Uterus (tissue), 4 donors: ENCODE data around the gene ORC4. TPM values are rescaled to one million over a fixed set of nuclear protein-coding genes. Genes with fewer than 3 reads are reported as not detected.
A peak's percentile ranks its signal among the peaks of the same experiment; 100 is the strongest.

ENCODE experiments used
- DNase-seq, 2 donors: peaks; one replicate each; pipeline ENCODE4 v3.0.0-alpha.2; 2019 to 2020
- H3K27ac ChIP-seq, 2 donors: fragments of 200-600 bp; sonication (generic); 1 replicate in 1 of 2; 2 replicates in 1 of 2; pipeline ENCODE4 v1.5.1; 2016 to 2018
- H3K27me3 ChIP-seq, 2 donors: fragments of 200-600 bp; sonication (generic); one replicate each; pipeline ENCODE4 v1.5.1; 2018 to 2019; ENCODE audit warnings: control low read depth in 1 of 2
- H3K36me3 ChIP-seq, 2 donors: fragments of 200-600 bp; sonication (generic); one replicate each; pipeline ENCODE4 v1.5.1; 2019; ENCODE audit warnings: control low read depth in 1 of 2
- H3K4me1 ChIP-seq, 2 donors: fragments of 200-600 bp; sonication (generic); one replicate each; pipeline ENCODE4 v1.5.1; 2018 to 2019; ENCODE audit warnings: control low read depth in 1 of 2
- H3K4me3 ChIP-seq, 2 donors: fragments of 200-600 bp; sonication (generic); 1 replicate in 1 of 2; 2 replicates in 1 of 2; pipeline ENCODE4 v1.5.1; 2018 to 2019; ENCODE audit warnings: mild to moderate bottlenecking in 1 of 2
- H3K9me3 ChIP-seq, 2 donors: fragments of 200-600 bp; sonication (generic); one replicate each; pipeline ENCODE4 v1.5.1; 2019; ENCODE audit warnings: control low read depth in 1 of 2
- POLR2A ChIP-seq, 2 donors: fragments of 450-650 bp; IDR thresholded peaks; one replicate each; pipeline ENCODE4 v1.6.1; 2016; ENCODE audit warnings: antibody characterized with exemption in 2 of 2, mild to moderate bottlenecking in 1 of 2, moderate library complexity in 1 of 2
- intact Hi-C: fragments of 100-400 bp; cut with DNase I; formaldehyde crosslinking; loops from one replicate; pipeline ENCODE4 v1.15.1; 2023; ENCODE audit warnings: low total_unique reads
- total RNA-seq, 4 donors: library from RNA; depleted of rRNA in 3 of 4; stranded (reverse); fragments of >200 nt in 3 of 4; gene quantifications; one replicate each; pipeline versions ENCODE4 v1.1.0 to v1.2.4, GENCODE V29; 2014 to 2023
- TF ChIP-seq, protein P1 (sequence below), 4 experiments: fragments of 200-600 bp in 2 of 4; fragments of 450-650 bp in 2 of 4; sonication (generic) in 2 of 4; IDR thresholded peaks; one replicate each; pipeline ENCODE4 v1.5.1; 2016 to 2019; ENCODE audit warnings: antibody characterized with exemption in 4 of 4, mild to moderate bottlenecking in 2 of 4, moderate library complexity in 1 of 4
- donor health status: DM: yes; HTN: yes; CAD: no.

The ORC4 gene
- 100 to 1,000 TPM in 1 of 4 donors, 10 to 100 TPM in 2, 1 to 10 TPM in 1; 5.4 to 146 (median 65.0) TPM for total RNA-seq

DNA sequence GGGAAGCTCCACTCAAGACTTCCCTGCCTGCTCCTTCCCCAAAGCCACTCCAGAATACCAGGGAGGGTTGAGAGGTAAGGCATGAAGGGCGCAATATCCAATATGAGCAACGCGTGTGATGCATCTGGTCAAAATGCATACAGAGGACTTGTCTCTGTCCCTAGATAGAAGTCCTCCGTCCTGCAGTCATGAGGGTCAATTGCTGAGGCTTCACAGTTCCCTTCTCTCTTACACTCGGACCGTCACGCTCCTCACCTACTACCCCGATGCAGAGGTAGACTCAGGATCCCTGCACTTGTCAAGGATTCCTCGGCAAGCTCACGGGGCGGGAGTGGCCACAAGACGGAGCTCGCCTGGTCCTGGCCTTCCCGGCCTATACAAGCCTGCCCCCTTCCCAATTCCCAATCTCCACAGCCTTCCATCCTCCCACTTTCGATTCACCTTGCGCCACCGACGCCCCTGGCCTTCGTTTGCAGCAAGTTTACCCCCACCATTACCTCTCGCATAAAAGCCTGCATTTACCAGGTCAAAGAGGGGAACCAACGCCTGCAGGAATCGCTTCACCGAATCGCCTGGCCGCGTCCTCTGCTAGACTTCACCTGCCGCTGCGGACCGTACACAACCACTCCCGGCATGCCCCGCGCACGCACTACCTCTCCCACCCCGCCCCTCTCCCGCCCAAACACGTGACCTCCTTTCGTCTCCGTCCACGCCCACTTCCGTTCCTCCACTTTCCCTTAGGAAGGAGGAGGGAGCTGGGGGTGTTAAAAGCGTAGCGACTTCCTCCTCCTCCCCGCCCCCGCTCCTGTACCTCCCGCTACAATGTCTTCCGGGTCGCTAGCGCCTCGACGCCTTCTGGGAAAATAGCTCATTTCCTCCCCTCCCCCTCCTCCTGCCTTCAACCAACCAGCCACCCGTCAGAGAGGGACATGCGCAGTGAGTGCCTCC lies at the start of gene ORC4:
ORC4 (minus strand) TSS at position 627 of the 948 bp plus-strand sequence. CDS start 44,779 bp downstream, outside the sequence.
- H3K27me3 ChIP-seq, result no peaks in the 10 kb centered on the region
- peak within 1 kb of the TSS; percentile 97 for H3K27ac ChIP-seq
- TF ChIP-seq POLR2A (IDR thresholded peaks at IDR 0.05), result peak; percentile 49 to 65
- TF ChIP-seq, protein P1, sequence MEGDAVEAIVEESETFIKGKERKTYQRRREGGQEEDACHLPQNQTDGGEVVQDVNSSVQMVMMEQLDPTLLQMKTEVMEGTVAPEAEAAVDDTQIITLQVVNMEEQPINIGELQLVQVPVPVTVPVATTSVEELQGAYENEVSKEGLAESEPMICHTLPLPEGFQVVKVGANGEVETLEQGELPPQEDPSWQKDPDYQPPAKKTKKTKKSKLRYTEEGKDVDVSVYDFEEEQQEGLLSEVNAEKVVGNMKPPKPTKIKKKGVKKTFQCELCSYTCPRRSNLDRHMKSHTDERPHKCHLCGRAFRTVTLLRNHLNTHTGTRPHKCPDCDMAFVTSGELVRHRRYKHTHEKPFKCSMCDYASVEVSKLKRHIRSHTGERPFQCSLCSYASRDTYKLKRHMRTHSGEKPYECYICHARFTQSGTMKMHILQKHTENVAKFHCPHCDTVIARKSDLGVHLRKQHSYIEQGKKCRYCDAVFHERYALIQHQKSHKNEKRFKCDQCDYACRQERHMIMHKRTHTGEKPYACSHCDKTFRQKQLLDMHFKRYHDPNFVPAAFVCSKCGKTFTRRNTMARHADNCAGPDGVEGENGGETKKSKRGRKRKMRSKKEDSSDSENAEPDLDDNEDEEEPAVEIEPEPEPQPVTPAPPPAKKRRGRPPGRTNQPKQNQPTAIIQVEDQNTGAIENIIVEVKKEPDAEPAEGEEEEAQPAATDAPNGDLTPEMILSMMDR (IDR thresholded peaks at IDR 0.05), result peak; percentile 2 to 29 (median 16)
- H3K4me1 ChIP-seq, result peaks cover 0 to 15% of the 10 kb centered on the region in 2 donors
- peak within 1 kb of the TSS; percentile 80 to 98 for H3K4me3 ChIP-seq
- DNase-seq, result peak; percentile 97 to 99
- H3K9me3 ChIP-seq, result no peaks in the 10 kb centered on the region
- intact Hi-C loops, result no loop called here
- H3K36me3 ChIP-seq, result no peaks in the 10 kb centered on the region

DNA sequence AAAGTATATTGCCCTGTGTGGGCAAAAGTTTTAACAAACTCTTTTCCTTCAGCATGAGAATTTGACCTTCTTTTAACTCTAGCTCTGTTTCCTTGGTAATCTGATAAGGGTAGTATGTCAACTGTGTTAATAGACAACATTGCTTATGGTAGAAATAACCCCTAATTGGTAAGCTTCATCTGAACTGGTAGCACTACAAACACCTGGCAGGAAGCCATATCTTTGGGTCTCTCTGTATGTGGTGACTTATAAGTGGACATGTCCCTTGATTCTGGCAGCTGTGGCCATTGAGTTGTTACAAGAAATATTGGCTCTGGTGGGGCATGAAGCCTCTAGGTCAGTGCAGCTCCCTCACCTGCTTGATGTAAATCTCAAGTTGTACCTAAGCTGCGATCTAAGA lies 47.3 kb upstream of the ORC4 start:
- Histone ChIP-seq H3K27ac (no peak overlapping the region), H3K4me3 (no peak overlapping the region), H3K9me3 (no peaks in the 10 kb centered on the region), H3K27me3 (no peaks in the 10 kb centered on the region), H3K36me3 (no peaks in the 10 kb centered on the region), H3K4me1 (no peaks in the 10 kb centered on the region)
- DNase-seq, result no peak
- intact Hi-C loops, result no loop called here
- TF ChIP-seq POLR2A (IDR thresholded peaks at IDR 0.05), result no peak
- TF ChIP-seq, protein P1 (IDR thresholded peaks at IDR 0.05), result no peak

DNA sequence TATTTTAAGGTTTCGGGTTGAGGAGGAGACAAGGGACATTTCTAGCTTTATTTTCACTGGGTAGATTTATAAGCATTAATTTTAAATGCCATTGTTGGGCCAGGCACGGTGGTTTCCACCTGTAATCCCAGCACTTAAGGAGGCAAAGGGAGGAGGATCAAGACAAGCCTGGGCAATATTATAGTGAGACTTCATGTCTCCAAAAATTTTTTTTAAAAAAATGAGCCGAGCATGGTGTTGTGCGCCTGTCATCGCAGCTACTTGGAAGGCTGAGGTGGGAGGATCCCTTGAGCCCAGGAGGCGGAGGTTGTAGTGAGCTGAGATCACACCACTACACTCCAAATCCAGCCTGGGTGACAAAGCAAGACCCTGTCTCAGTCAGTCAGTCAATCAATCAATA lies 45.4 kb upstream of the ORC4 start:
- Histone ChIP-seq H3K9me3 (no peaks in the 10 kb centered on the region), H3K4me1 (no peaks in the 10 kb centered on the region), H3K27ac (no peak overlapping the region), H3K36me3 (no peaks in the 10 kb centered on the region), H3K4me3 (no peak overlapping the region), H3K27me3 (no peaks in the 10 kb centered on the region)
- TF ChIP-seq POLR2A (IDR thresholded peaks at IDR 0.05), result no peak
- TF ChIP-seq, protein P1 (IDR thresholded peaks at IDR 0.05), result no peak
- intact Hi-C loops, result no loop called here
- no peak for DNase-seq

DNA sequence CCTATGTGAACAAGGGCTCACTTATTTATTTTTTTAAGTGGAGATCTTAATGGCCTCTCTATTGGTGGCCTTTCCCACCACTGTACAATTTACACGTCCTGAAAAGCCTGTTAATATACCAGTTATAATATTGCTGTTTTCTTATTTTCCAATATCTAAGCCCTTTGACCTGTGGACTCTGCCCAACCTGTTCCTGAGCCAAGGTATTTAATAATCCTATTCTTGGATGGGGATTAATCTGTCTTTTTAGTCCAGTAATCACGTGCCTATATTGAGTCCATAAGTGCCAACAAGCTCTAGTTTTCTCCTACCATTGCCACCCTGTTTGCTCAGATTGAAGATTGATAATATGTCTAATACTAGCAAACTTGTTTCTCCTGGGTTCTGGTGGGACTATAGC lies 43.1 kb upstream of the ORC4 start:
- TF ChIP-seq, protein P1 (IDR thresholded peaks at IDR 0.05), result no peak
- no peak for TF ChIP-seq POLR2A (IDR thresholded peaks at IDR 0.05)
- no peak for DNase-seq
- no peaks in the 10 kb centered on the region for H3K4me1 ChIP-seq
- no peak overlapping the region for H3K4me3 ChIP-seq
- H3K36me3 ChIP-seq, result no peaks in the 10 kb centered on the region
- no peaks in the 10 kb centered on the region for H3K27me3 ChIP-seq
- H3K27ac ChIP-seq, result no peak overlapping the region
- intact Hi-C loops, result no loop called here
- H3K9me3 ChIP-seq, result no peaks in the 10 kb centered on the region

- no peak for DNase-seq
- no peak overlapping the region for H3K4me3 ChIP-seq
- no peaks in the 10 kb centered on the region for H3K36me3 ChIP-seq
- H3K27me3 ChIP-seq, result no peaks in the 10 kb centered on the region
- intact Hi-C loops, result no loop called here
- no peak overlapping the region for H3K27ac ChIP-seq
- TF ChIP-seq, protein P1 (IDR thresholded peaks at IDR 0.05), result no peak
- TF ChIP-seq POLR2A (IDR thresholded peaks at IDR 0.05), result no peak
- H3K9me3 ChIP-seq, result no peaks in the 10 kb centered on the region
- no peaks in the 10 kb centered on the region for H3K4me1 ChIP-seq
Observed at GRCh38 chr2:148058641-148059040, 38.1 kb upstream of the ORC4 start.
